Spleen (tissue), 11 donors: Measurements from ENCODE around the gene GLTP. TPM values are rescaled to one million over a fixed set of nuclear protein-coding genes. Genes with fewer than 3 reads are reported as not detected.

Experiments used
- DNase-seq: peaks from one replicate; pipeline ENCODE4 v3.0.0-alpha.2; 2020
- H3K27ac ChIP-seq, 8 donors: fragments of 200-600 bp; sonication (generic) in 7 of 8; 1 replicate in 4 of 8; 2 replicates in 4 of 8; pipeline versions ENCODE4 v1.5.0 to v1.8.0; 2016 to 2021; ENCODE audit warnings: inconsistent platforms in 4 of 8, mild to moderate bottlenecking in 4 of 8, moderate library complexity in 1 of 8
- H3K27me3 ChIP-seq, 7 donors: fragments of 200-600 bp; sonication (generic) in 6 of 7; replicated peaks in 1 of 7; 1 replicate in 4 of 7; 2 replicates in 3 of 7; pipeline versions ENCODE4 v1.5.0 to v1.8.0; 2016 to 2021; ENCODE audit warnings: inconsistent platforms in 3 of 7, mild to moderate bottlenecking in 1 of 7
- H3K36me3 ChIP-seq, 6 donors: fragments of 200-600 bp; sonication (generic) in 5 of 6; 1 replicate in 4 of 6; 2 replicates in 2 of 6; pipeline versions ENCODE4 v1.5.0 to v1.8.0; 2016 to 2021; ENCODE audit warnings: inconsistent platforms in 2 of 6
- H3K4me1 ChIP-seq, 6 donors: fragments of 200-600 bp; sonication (generic) in 5 of 6; 1 replicate in 3 of 6; 2 replicates in 3 of 6; pipeline versions ENCODE4 v1.5.0 to v1.8.0; 2016 to 2021; ENCODE audit warnings: inconsistent platforms in 3 of 6
- H3K4me3 ChIP-seq, 8 donors: fragments of 200-600 bp; sonication (generic) in 7 of 8; 1 replicate in 4 of 8; 2 replicates in 4 of 8; pipeline versions ENCODE4 v1.5.0 to v1.8.0; 2016 to 2021; ENCODE audit warnings: inconsistent platforms in 4 of 8, mild to moderate bottlenecking in 4 of 8, moderate library complexity in 2 of 8
- H3K9me3 ChIP-seq, 8 donors: fragments of 200-600 bp; sonication (generic) in 7 of 8; 1 replicate in 4 of 8; 2 replicates in 4 of 8; pipeline versions ENCODE4 v1.5.0 to v1.8.0; 2016 to 2021; ENCODE audit warnings: inconsistent platforms in 4 of 8
- CTCF ChIP-seq, 11 experiments: fragments of 200-600 bp in 7 of 11; fragments of 450-650 bp in 4 of 11; sonication (generic) in 4 of 11; IDR thresholded peaks in 8 of 11; conservative IDR thresholded peaks in 3 of 11; 1 replicate in 7 of 11; 2 replicates in 4 of 11; pipeline versions ENCODE4 v1.4.0 to v1.8.0; 2016 to 2021; ENCODE audit warnings: antibody characterized with exemption in 11 of 11, inconsistent platforms in 4 of 11, mild to moderate bottlenecking in 1 of 11
- POLR2A ChIP-seq, 3 donors: fragments of 450-650 bp; IDR thresholded peaks; one replicate each; pipeline ENCODE4 v1.5.1; 2017; ENCODE audit warnings: antibody characterized with exemption in 3 of 3, mild to moderate bottlenecking in 1 of 3
- POLR2AphosphoS5 ChIP-seq, 3 donors: sonication (generic); formaldehyde crosslinking; IDR thresholded peaks; one replicate each; pipeline ENCODE4 v1.5.1; 2017; ENCODE audit warnings: antibody characterized with exemption in 3 of 3
- WGBS, 5 donors: extraction: QIAGEN DNeasy Blood & Tissue Kit in 3 of 5; methylation state at CpG; one replicate each; pipeline versions ENCODE4 v1.1.5 to v1.1.7; 2013 to 2018; 5-methylcytosine and 5-hydroxymethylcytosine counted together
- intact Hi-C: fragments of 100-400 bp; cut with DNase I; formaldehyde crosslinking; loops from one replicate; pipeline ENCODE4 v1.15.0; 2023; ENCODE audit warnings: low total_unique reads
- polyA plus RNA-seq, 3 donors: library from polyadenylated mRNA; stranded (reverse); fragments of 200-250 nt; gene quantifications; one replicate each; pipeline ENCODE4 v1.2.1, GENCODE V29; 2013
- total RNA-seq, 7 donors: library from RNA; depleted of rRNA in 3 of 7; stranded (reverse); fragments of >200 nt in 3 of 7; fragmentation: NEBNext Ultra II Directional in 4 of 7; extraction: Animal tissue kit (Norgen Biotek cat#: 25700) in 4 of 7; gene quantifications; one replicate each; pipeline versions ENCODE4 v1.1.0 to v1.2.1, GENCODE V29; 2016 to 2021
- donor health status: healthy with polysubstance abuse.
- donor health status: DM: no; HTN: no; CAD: no; lungs with moderate emphysema.
- donor health status: DM: no; HTN: no; CAD: no.
- donor health status: Bipolar disorder and iron deficiency.
- donor health status: healthy.
- donor health status: DM: no; HTN: no; CAD: no.
- donor health status: DM: yes; HTN: yes; CAD: no.

The GLTP gene
- total and polyA plus RNA-seq, 10 donors: 25.6 to 45.5 (median 31.8) TPM

- 37 to 52% (median 45%) methylated on average over 16 to 19 of the region's 19 CpGs for WGBS, 5 donors
- H3K4me1 ChIP-seq: peaks cover 0 to 39% (median 4%) of the 10 kb centered on the region in 6 donors
- peak overlapping the region in 1 of 8 donors; percentile 58 for H3K4me3 ChIP-seq
- no peaks in the 10 kb centered on the region for H3K9me3 ChIP-seq
- intact Hi-C loops: no loop called here
- peak overlapping the region in 7 of 8 donors; percentile 63 to 92 (median 87) for H3K27ac ChIP-seq
- peak; percentile 91 for DNase-seq
- H3K27me3 ChIP-seq: peaks cover 0 to 24% (median 10%) of the 10 kb centered on the region in 7 donors
- TF ChIP-seq POLR2A (IDR thresholded peaks at IDR 0.05) (no peak), POLR2AphosphoS5 (IDR thresholded peaks at IDR 0.05) (peak; percentile 62 to 83 (median 80)), CTCF (IDR thresholded peaks at IDR 0.05 in 8 of 11, conservative IDR thresholded peaks at IDR 0.05 in 3 of 11) (peak in 1 of 11 experiments; percentile 24)
- H3K36me3 ChIP-seq: no peaks in the 10 kb centered on the region
Measured at GRCh38 chr12:109827566-109828550, 52.5 kb downstream of the GLTP start.

DNA sequence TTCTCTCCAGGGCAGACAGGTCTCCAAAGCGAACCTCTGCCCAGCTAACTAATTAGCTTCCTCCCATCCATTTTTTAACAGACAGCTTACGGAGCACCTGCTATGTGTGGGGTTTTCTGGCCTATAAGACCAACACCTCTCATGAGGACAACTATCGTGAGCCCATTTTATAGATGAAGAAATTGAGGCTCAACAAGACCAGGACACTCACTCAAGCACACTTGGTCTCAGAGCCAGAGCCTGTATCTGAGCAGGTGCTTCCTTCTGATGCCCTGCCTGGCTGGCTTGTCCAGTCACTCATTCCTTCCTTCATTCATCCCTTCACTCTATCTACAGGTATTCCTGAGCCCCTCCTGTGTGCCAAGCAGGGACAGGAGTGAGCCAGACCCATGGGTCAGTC, 53.3 kb downstream of the GLTP start:
- peak overlapping the region in 1 of 8 donors; percentile 58 for H3K4me3 ChIP-seq
- no peak for DNase-seq
- peaks cover 0 to 33% (median 2%) of the 10 kb centered on the region in 6 donors for H3K4me1 ChIP-seq
- H3K27me3 ChIP-seq: peaks cover 0 to 16% (median 3%) of the 10 kb centered on the region in 7 donors
- 92 to 98% (median 93%) methylated on average over 3 of the region's 3 CpGs for WGBS, 5 donors
- H3K9me3 ChIP-seq: no peaks in the 10 kb centered on the region
- TF ChIP-seq POLR2A (IDR thresholded peaks at IDR 0.05) (no peak), POLR2AphosphoS5 (IDR thresholded peaks at IDR 0.05) (no peak), CTCF (IDR thresholded peaks at IDR 0.05 in 8 of 11, conservative IDR thresholded peaks at IDR 0.05 in 3 of 11) (no peak)
- no peaks in the 10 kb centered on the region for H3K36me3 ChIP-seq
- intact Hi-C loops: no loop called here
- peak overlapping the region in 2 of 8 donors; percentile 89 to 92 for H3K27ac ChIP-seq

DNA sequence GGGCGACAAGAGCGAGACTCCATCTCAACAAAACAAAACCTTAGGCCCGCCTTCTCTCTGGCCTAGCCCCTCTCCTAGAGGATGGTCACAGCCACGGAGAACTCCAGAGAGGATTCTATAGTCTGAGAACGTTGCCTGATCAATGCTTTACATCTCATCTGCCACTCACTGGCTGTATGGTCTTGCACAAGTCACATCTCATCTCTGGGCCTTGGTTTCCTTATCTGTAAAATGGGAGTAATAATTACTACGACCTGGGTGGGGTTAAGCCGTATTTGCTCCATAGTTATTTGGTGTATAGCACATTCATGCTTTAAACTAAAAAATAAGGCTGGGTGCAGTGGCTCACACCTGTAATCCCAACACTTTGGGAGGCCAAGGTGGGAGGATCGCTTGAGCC, 55.6 kb downstream of the GLTP start:
- Histone ChIP-seq H3K27me3 (peaks cover 0 to 3% (median 0%) of the 10 kb centered on the region in 7 donors), H3K4me1 (peaks cover 0 to 32% (median 2%) of the 10 kb centered on the region in 6 donors), H3K36me3 (no peaks in the 10 kb centered on the region), H3K27ac (no peak overlapping the region), H3K4me3 (no peak overlapping the region), H3K9me3 (no peaks in the 10 kb centered on the region)
- no peak for DNase-seq
- intact Hi-C loops: no loop called here
- TF ChIP-seq POLR2AphosphoS5 (IDR thresholded peaks at IDR 0.05) (no peak), CTCF (IDR thresholded peaks at IDR 0.05 in 8 of 11, conservative IDR thresholded peaks at IDR 0.05 in 3 of 11) (no peak), POLR2A (IDR thresholded peaks at IDR 0.05) (no peak)
- 84 to 94% (median 90%) methylated on average over 8 of the region's 8 CpGs for WGBS, 5 donors

DNA sequence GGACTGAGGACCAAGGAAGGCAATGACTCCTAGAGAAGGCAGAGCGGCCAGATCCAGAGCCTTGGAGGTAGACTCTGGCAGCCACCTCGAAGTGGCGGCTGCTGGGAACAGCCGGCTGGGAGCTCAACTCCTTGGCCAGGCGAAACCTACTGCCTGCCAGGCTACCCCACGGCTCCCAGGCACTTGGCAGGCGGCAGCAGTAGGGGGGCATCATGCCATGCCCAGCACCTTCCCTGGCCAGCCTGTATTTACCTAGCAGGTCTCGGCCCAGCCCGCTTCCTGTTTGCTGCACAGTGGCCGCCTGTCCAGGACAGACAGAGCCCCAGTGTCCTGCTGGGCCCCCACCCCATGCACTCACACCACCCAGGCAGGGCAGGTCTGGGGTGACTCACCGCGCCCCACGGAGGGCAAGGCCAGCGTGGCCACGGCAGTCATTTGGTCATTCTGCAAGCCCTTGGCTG, 57.4 kb downstream of the GLTP start:
- no peak for DNase-seq
- no peak overlapping the region for H3K27ac ChIP-seq
- intact Hi-C loops: no loop called here
- TF ChIP-seq POLR2A (IDR thresholded peaks at IDR 0.05) (no peak), CTCF (IDR thresholded peaks at IDR 0.05 in 8 of 11, conservative IDR thresholded peaks at IDR 0.05 in 3 of 11) (no peak), POLR2AphosphoS5 (IDR thresholded peaks at IDR 0.05) (no peak)
- peaks cover 0 to 14% (median 0%) of the 10 kb centered on the region in 6 donors for H3K4me1 ChIP-seq
- peaks cover 0 to 4% (median 0%) of the 10 kb centered on the region in 7 donors for H3K27me3 ChIP-seq
- no peaks in the 10 kb centered on the region for H3K9me3 ChIP-seq
- no peak overlapping the region for H3K4me3 ChIP-seq
- WGBS, 5 donors: 73 to 92% (median 83%) methylated on average over 6 to 15 of the region's 15 CpGs
- H3K36me3 ChIP-seq: no peaks in the 10 kb centered on the region
